ENCODE measurements around the gene OR13C9. TPM values are rescaled to one million over a fixed set of nuclear protein-coding genes. Genes with fewer than 3 reads are reported as not detected.
"Not testable (repeated sequence)": the region's sequence is repeated elsewhere in the genome, so short reads cannot be mapped to it uniquely, and the experiment has no call there.

The OR13C9 gene
- total RNA-seq = not detected in 2 replicates

GRCh38 chr9:104618104-104618503 lies at the start of gene OR13C9:
Gene OR13C9 (minus strand): TSS chr9:104618204. CDS start chr9:104618204, 0 bp downstream.
- intact Hi-C loops (cut with micrococcal nuclease) = no loop called here

- intact Hi-C loops (cut with micrococcal nuclease) = no loop called here
Observed at GRCh38 chr9:104658496-104659195, 40.6 kb upstream of the OR13C9 start.

GRCh38 chr9:104635456-104635855 lies 17.5 kb upstream of the OR13C9 start:
- intact Hi-C loops (cut with micrococcal nuclease) = no loop called here

GRCh38 chr9:104633976-104634520 lies 16.0 kb upstream of the OR13C9 start:
- intact Hi-C loops (cut with micrococcal nuclease) = no loop called here

GRCh38 chr9:104625964-104626363 lies 8.0 kb upstream of the OR13C9 start:
- intact Hi-C loops (cut with micrococcal nuclease) = not testable (repeated sequence)

GRCh38 chr9:104617418-104617817 lies 586 bp downstream of the OR13C9 start:
- intact Hi-C loops (cut with micrococcal nuclease) = no loop called here

GRCh38 chr9:104611213-104611612 lies 6.8 kb downstream of the OR13C9 start:
- intact Hi-C loops (cut with micrococcal nuclease) = no loop called here

GRCh38 chr9:104608336-104608735 lies 9.7 kb downstream of the OR13C9 start:
- intact Hi-C loops (cut with micrococcal nuclease) = no loop called here

- intact Hi-C loops (cut with micrococcal nuclease) = no loop called here
Observed at GRCh38 chr9:104606152-104606551, 11.9 kb downstream of the OR13C9 start.

- intact Hi-C loops (cut with micrococcal nuclease) = not testable (repeated sequence)
Observed at GRCh38 chr9:104605527-104605926, 12.5 kb downstream of the OR13C9 start, which contains the start of gene OR13C2. Gene OR13C2 (minus strand): TSS chr9:104605627. CDS start chr9:104605627, 0 bp downstream.

- intact Hi-C loops (cut with micrococcal nuclease) = no loop called here
Observed at GRCh38 chr9:104604801-104605200, 13.2 kb downstream of the OR13C9 start.

- intact Hi-C loops (cut with micrococcal nuclease) = not testable (repeated sequence)
Observed at GRCh38 chr9:104599313-104599712, 18.7 kb downstream of the OR13C9 start, which contains the start of gene OR13C5. Gene OR13C5 (minus strand): TSS chr9:104599413. CDS start chr9:104599413, 0 bp downstream.

- intact Hi-C loops (cut with micrococcal nuclease) = not testable (repeated sequence)
Observed at GRCh38 chr9:104598749-104599148, 19.3 kb downstream of the OR13C9 start.

GRCh38 chr9:104589626-104590025 lies 28.4 kb downstream of the OR13C9 start:
- intact Hi-C loops (cut with micrococcal nuclease) = no loop called here

- intact Hi-C loops (cut with micrococcal nuclease) = no loop called here
Observed at GRCh38 chr9:104586496-104587180, 31.4 kb downstream of the OR13C9 start.

- intact Hi-C loops (cut with micrococcal nuclease) = no loop called here
Observed at GRCh38 chr9:104580562-104580961, 37.4 kb downstream of the OR13C9 start.

GRCh38 chr9:104577263-104577662 lies 40.7 kb downstream of the OR13C9 start:
- intact Hi-C loops (cut with micrococcal nuclease) = no loop called here

- intact Hi-C loops (cut with micrococcal nuclease) = no loop called here
Observed at GRCh38 chr9:104575456-104575855, 42.5 kb downstream of the OR13C9 start.

- intact Hi-C loops (cut with micrococcal nuclease) = no loop called here
Observed at GRCh38 chr9:104572612-104573011, 45.4 kb downstream of the OR13C9 start.

GRCh38 chr9:104568868-104569267 lies 49.1 kb downstream of the OR13C9 start, which contains the start of gene OR13C8:
Gene OR13C8 (plus strand): TSS chr9:104569168. CDS start chr9:104569168, 0 bp downstream.
- intact Hi-C loops (cut with micrococcal nuclease) = no loop called here
